Lower leg skin (tissue), 4 donors: ENCODE measurements around the gene DGCR8. TPM values are rescaled to one million over a fixed set of nuclear protein-coding genes. Genes with fewer than 3 reads are reported as not detected.

Experiments used
- DNase-seq, 2 donors: peaks; one replicate each; pipeline ENCODE4 v3.0.0-alpha.2; 2019; ENCODE audit warnings: low spot score in 2 of 2
- H3K4me3 ChIP-seq: fragments of 200-600 bp; sonication (generic); 2 replicates; pipeline ENCODE4 v1.5.1; 2017; ENCODE audit warnings: mild to moderate bottlenecking, low read depth; ENCODE audit not compliant: poor library complexity, severe bottlenecking
- POLR2A ChIP-seq, 2 donors: fragments of 450-650 bp; IDR thresholded peaks; one replicate each; pipeline ENCODE4 v1.6.1; 2016 to 2017; ENCODE audit warnings: antibody characterized with exemption in 2 of 2, mild to moderate bottlenecking in 1 of 2, moderate library complexity in 1 of 2
- WGBS, 2 donors: methylation state at CpG; one replicate each; pipeline ENCODE4 v1.1.5; 2018; 5-methylcytosine and 5-hydroxymethylcytosine counted together
- intact Hi-C: fragments of 100-400 bp; cut with DNase I; formaldehyde crosslinking; loops from one replicate; pipeline ENCODE4 v1.15.0; 2023; ENCODE audit warnings: low total_unique reads
- total RNA-seq, 4 donors: library from RNA; depleted of rRNA; stranded (reverse); fragments of >200 nt; gene quantifications; one replicate each; pipeline ENCODE4 v1.1.0, GENCODE V29; 2016
- TF ChIP-seq, protein P1 (sequence below), 3 donors: fragments of 450-650 bp; IDR thresholded peaks; one replicate each; pipeline ENCODE4 v1.5.1; 2016; ENCODE audit warnings: antibody characterized with exemption in 3 of 3, mild to moderate bottlenecking in 3 of 3, moderate library complexity in 2 of 3

Gene DGCR8
- total RNA-seq, 4 donors from 2014 or later, result 14.8 to 28.2 (median 21.8) TPM

DNA sequence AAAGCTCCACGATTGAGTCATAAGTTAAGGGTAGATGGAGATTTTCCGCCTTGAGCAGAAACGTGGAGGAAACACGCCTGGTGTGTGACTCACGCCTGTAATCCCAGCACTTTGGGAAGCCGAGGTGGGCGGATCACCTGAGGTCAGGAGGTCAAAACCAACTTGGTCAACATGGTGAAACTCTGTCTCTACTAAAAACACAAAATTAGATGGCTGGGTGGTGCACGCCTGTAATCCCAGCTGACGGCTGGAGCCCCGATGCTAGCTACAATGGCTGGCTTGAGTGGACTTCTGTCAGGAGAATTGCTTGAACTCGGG lies 17.3 kb upstream of the DGCR8 start:
- intact Hi-C loops, result no loop called here
- DNase-seq, result no peak
- no peak overlapping the region for H3K4me3 ChIP-seq
- no peak for TF ChIP-seq POLR2A (IDR thresholded peaks at IDR 0.05)
- TF ChIP-seq, protein P1, sequence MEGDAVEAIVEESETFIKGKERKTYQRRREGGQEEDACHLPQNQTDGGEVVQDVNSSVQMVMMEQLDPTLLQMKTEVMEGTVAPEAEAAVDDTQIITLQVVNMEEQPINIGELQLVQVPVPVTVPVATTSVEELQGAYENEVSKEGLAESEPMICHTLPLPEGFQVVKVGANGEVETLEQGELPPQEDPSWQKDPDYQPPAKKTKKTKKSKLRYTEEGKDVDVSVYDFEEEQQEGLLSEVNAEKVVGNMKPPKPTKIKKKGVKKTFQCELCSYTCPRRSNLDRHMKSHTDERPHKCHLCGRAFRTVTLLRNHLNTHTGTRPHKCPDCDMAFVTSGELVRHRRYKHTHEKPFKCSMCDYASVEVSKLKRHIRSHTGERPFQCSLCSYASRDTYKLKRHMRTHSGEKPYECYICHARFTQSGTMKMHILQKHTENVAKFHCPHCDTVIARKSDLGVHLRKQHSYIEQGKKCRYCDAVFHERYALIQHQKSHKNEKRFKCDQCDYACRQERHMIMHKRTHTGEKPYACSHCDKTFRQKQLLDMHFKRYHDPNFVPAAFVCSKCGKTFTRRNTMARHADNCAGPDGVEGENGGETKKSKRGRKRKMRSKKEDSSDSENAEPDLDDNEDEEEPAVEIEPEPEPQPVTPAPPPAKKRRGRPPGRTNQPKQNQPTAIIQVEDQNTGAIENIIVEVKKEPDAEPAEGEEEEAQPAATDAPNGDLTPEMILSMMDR (IDR thresholded peaks at IDR 0.05), result no peak
- WGBS, 2 donors, result 72 to 74% methylated on average over 11 of the region's 11 CpGs

DNA sequence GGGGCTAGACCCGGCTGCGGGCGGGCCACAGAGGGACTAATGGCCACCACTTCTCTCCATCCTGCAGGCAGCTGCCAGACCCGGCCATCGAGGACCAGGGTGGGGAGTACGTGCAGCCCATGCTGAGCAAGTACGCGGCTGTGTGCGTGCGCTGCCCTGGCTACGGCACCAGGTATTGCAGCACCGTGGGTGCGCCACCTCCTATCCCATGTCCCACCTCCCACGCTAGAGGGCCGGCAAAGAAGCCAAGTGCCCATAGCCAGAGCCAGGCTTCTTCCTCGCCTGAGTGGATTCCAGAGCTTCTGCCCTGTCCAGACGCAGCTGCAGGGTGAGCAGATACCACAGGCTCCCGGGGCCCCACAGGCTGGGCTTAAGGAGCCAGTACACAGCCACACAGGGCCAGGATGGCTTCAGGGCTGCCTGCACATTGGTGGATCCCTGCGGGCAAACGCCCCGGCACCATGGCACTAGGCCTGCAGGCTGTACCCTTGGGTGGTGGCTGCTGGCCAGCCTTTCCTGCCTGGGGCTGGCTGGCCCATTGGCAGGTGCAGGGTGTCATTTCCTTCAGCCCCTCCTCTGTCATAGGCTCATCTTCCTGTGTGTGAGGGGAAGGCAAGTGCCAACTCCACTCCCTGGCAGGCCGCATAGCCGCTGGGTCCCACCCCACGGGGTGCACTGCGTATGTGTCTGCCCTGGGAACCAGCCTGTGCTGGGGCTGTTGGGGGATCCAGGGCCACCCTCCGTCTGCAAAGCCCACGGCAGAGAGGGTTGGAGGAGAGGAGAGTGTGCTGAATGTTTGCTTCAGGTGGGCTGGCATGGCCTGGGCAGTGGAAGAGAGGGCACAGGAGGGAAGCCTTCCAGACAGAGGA lies 16.5 kb upstream of the DGCR8 start:
- TF ChIP-seq, protein P1 (IDR thresholded peaks at IDR 0.05), result no peak
- no peak for TF ChIP-seq POLR2A (IDR thresholded peaks at IDR 0.05)
- WGBS, 2 donors, result 63 to 86% methylated on average over 22 to 27 of the region's 27 CpGs
- DNase-seq, result no peak
- no peak overlapping the region for H3K4me3 ChIP-seq
- intact Hi-C loops, result no loop called here

DNA sequence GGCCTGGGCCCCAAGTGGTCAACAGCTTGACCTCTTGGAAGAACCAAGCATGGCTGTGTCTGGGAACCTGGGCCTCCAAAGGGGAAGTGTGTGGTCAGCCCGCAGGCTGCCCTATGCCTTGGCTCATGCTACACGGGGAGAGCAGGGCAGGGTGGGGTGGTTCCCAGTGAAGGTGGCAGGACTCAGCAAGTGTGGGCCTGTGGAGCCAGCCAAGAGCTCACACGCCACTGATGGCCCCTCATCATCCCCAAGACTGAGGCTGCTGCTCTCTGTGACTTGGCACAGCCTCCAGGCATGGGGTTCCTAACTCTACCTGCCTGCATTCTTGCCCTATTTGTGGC lies 15.9 kb upstream of the DGCR8 start:
- 47 to 75% methylated on average over 1 to 3 of the region's 3 CpGs for WGBS, 2 donors
- TF ChIP-seq, protein P1 (IDR thresholded peaks at IDR 0.05), result no peak
- no peak for TF ChIP-seq POLR2A (IDR thresholded peaks at IDR 0.05)
- no peak overlapping the region for H3K4me3 ChIP-seq
- DNase-seq, result no peak
- intact Hi-C loops, result no loop called here

DNA sequence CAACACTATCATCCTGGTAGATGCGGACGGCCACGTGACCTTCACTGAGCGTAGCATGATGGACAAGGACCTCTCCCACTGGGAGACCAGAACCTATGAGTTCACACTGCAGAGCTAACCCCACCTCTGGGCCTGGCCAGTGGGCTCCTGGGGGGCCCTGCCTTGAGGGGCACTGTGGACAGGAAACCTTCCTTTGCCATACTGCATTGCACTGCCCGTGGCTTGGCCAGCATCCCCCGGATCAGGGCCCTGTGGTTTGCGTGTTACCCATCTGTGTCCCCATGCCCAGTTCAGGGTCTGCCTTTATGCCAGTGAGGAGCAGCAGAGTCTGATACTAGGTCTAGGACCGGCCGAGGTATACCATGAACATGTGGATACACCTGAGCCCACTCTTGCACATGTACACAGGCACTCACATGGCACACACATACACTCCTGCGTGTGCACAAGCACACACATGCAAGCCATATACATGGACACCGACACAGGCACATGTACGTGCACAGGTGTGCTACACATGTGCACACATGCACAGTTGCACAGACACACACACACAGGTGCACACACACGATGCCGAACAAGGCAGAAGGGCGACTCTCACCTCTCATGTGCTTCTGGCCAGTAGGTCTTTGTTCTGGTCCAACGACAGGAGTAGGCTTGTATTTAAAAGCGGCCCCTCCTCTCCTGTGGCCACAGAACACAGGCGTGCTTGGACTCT lies 15.3 kb upstream of the DGCR8 start:
- 84 to 94% methylated on average over 17 to 18 of the region's 18 CpGs for WGBS, 2 donors
- H3K4me3 ChIP-seq, result no peak overlapping the region
- no peak for DNase-seq
- intact Hi-C loops, result no loop called here
- TF ChIP-seq POLR2A (IDR thresholded peaks at IDR 0.05), result no peak
- TF ChIP-seq, protein P1 (IDR thresholded peaks at IDR 0.05), result no peak

DNA sequence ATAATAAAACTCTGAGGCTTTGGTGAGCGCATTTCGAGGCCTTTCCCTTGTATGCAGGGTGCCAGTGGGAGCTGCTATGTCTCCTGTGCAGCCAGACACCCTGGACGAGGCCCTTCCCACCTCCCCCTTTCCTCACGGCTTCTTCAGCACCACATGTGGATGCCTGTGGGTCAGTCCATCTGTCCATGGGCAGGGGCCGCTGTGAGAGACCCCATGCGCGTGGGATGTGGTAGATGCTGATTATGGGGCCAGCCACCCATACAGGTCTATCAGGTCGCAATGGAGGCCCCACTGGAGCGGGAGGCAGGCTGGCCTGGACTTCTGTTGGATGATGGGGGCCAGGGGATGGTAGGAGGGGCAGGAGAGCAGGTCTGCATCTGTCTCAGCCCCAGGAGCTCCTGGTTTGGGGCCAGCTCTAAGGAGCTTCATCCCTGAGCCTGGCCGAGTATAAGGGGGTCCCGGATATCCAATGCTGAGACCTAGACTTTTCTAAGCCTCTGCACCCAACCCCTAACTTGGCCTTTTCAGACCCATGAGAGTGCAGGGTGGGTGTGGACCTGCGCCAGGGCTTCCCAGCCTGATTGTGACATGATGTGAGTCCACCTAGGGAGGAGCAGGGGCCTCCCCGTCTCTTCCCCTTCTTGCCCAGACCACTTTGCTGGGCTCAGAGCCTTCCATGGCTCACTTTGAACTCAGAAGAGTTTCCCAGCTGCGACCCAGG lies 14.0 kb upstream of the DGCR8 start:
- DNase-seq, result no peak
- WGBS, 2 donors, result 91 to 92% methylated on average over 13 to 14 of the region's 14 CpGs
- intact Hi-C loops, result no loop called here

More for the DNA sequence above, 14.0 kb upstream of the DGCR8 start:
- TF ChIP-seq, protein P1 (IDR thresholded peaks at IDR 0.05), result no peak
- no peak for TF ChIP-seq POLR2A (IDR thresholded peaks at IDR 0.05)
- no peak overlapping the region for H3K4me3 ChIP-seq
